B cell (primary cell): ENCODE data around the gene GAMT. TPM values are rescaled to one million over a fixed set of nuclear protein-coding genes. Genes with fewer than 3 reads are reported as not detected.

Experiments used
- ATAC-seq: fragments of 200-7000 bp; cut with Tn5 transposase; one replicate; pipeline ENCODE4 v1.10.0; 2021; ENCODE audit warnings: low read depth, mild to moderate bottlenecking, moderate number of reproducible peaks, moderate library complexity
- CTCF ChIA-PET: fragments of 350-600 bp; sonication (Branson Sonifier 250); formaldehyde crosslinking; loops from one replicate; lab custom pipeline; 2021; ENCODE audit warnings: antibody characterized with exemption, inconsistent platforms; lab: Charles Lee
- POLR2A ChIA-PET: fragments of 350-600 bp; sonication (Branson Sonifier 250); formaldehyde crosslinking; loops from one replicate; lab custom pipeline; 2021; ENCODE audit warnings: antibody characterized with exemption; lab: Charles Lee
- DNase-seq: peaks from one replicate; pipeline ENCODE4 v3.0.0; 2013
- H2AFZ ChIP-seq: 2 replicates; pipeline ENCODE4 v1.6.1; 2012; ENCODE audit warnings: mild to moderate bottlenecking, low read depth, low read length; ENCODE audit not compliant: insufficient read depth, poor library complexity, severe bottlenecking
- H3K27ac ChIP-seq, 2 donors: 1 replicate in 1 of 2; 2 replicates in 1 of 2; pipeline ENCODE4 v1.5.1; 2012 to 2013; ENCODE audit warnings: low read length in 2 of 2, mild to moderate bottlenecking in 2 of 2, moderate library complexity in 1 of 2
- H3K27me3 ChIP-seq, 4 experiments: fragments of 200-600 bp in 1 of 4; sonication (generic) in 1 of 4; replicated peaks in 1 of 4; 1 replicate in 2 of 4; 2 replicates in 2 of 4; pipeline versions ENCODE4 v1.6.1 to v1.7.0; 2013 to 2016; ENCODE audit warnings: low read length in 3 of 4, mild to moderate bottlenecking in 2 of 4, mixed read lengths in 1 of 4, moderate library complexity in 1 of 4; ENCODE audit not compliant: insufficient read depth in 4 of 4, control insufficient read depth in 3 of 4; ENCODE audit errors: control extremely low read depth in 1 of 4
- H3K36me3 ChIP-seq, 2 experiments: replicated peaks in 1 of 2; 1 replicate in 1 of 2; 2 replicates in 1 of 2; pipeline versions ENCODE4 v1.6.1 to v1.7.1; 2013; ENCODE audit warnings: low read length in 1 of 2; ENCODE audit not compliant: insufficient read depth in 2 of 2, control insufficient read depth in 1 of 2; ENCODE audit errors: control extremely low read depth in 1 of 2, extremely low read depth in 1 of 2
- H3K4me1 ChIP-seq, 2 donors: fragments of 200-600 bp in 1 of 2; sonication (generic) in 1 of 2; 1 replicate in 1 of 2; 2 replicates in 1 of 2; pipeline versions ENCODE4 v1.5.1 to v1.6.1; 2013 to 2017; ENCODE audit warnings: low read length in 2 of 2; ENCODE audit not compliant: control insufficient read depth in 2 of 2, insufficient read depth in 2 of 2
- H3K4me2 ChIP-seq: replicated peaks from 2 replicates; pipeline ENCODE3; 2012; ENCODE audit warnings: mild to moderate bottlenecking, low read depth, low read length; ENCODE audit not compliant: poor library complexity, severe bottlenecking
- H3K4me3 ChIP-seq, 5 experiments: fragments of 200-600 bp in 1 of 5; sonication (generic) in 1 of 5; 1 replicate in 3 of 5; 2 replicates in 2 of 5; pipeline versions ENCODE4 v1.5.1 to v1.7.0; 2011 to 2016; ENCODE audit warnings: low read length in 4 of 5, mild to moderate bottlenecking in 4 of 5, low read depth in 2 of 5, control low read depth in 1 of 5, moderate library complexity in 1 of 5; ENCODE audit not compliant: insufficient read depth in 1 of 5; ENCODE audit errors: control extremely low read depth in 1 of 5, extremely low read depth in 1 of 5
- H3K79me2 ChIP-seq: fragments of 200-600 bp; sonication (generic); one replicate; pipeline ENCODE4 v1.6.0; 2016; ENCODE audit warnings: low read length; ENCODE audit not compliant: control insufficient read depth, insufficient read depth
- H3K9ac ChIP-seq: fragments of 200-600 bp; sonication (generic); 2 replicates; pipeline ENCODE4 v1.6.1; 2017; ENCODE audit warnings: mild to moderate bottlenecking, low read length, moderate library complexity
- H3K9me3 ChIP-seq, 3 donors: one replicate each; pipeline versions ENCODE4 v1.6.1 to v1.7.1; 2013; ENCODE audit warnings: low read length in 2 of 3; ENCODE audit not compliant: control insufficient read depth in 2 of 3, insufficient read depth in 1 of 3; ENCODE audit errors: control extremely low read depth in 1 of 3
- H4K20me1 ChIP-seq: 2 replicates; pipeline ENCODE4 v1.6.0; 2012; ENCODE audit warnings: mild to moderate bottlenecking, low read length; ENCODE audit not compliant: insufficient read depth, control insufficient read depth, poor library complexity, severe bottlenecking
- H3K27ac Mint-ChIP-seq: one replicate; pipeline ENCODE4 v1.8.0; 2021; ENCODE audit warnings: mixed read lengths
- H3K27me3 Mint-ChIP-seq: one replicate; pipeline ENCODE4 v1.8.0; 2021; ENCODE audit warnings: mixed read lengths
- H3K4me1 Mint-ChIP-seq: one replicate; pipeline ENCODE4 v1.8.0; 2021; ENCODE audit warnings: mixed read lengths
- H3K4me3 Mint-ChIP-seq: one replicate; pipeline ENCODE4 v1.8.0; 2021; ENCODE audit warnings: mixed read lengths
- H3K9me3 Mint-ChIP-seq: one replicate; pipeline ENCODE4 v1.8.0; 2022; ENCODE audit warnings: mixed read lengths; ENCODE audit not compliant: insufficient read depth
- CTCF ChIP-seq: fragments of 200-600 bp; IDR thresholded peaks from one replicate; pipeline ENCODE4 v1.8.0; 2022; ENCODE audit warnings: antibody characterized with exemption, mild to moderate bottlenecking
- EZH2 ChIP-seq: IDR thresholded peaks from 2 replicates; pipeline ENCODE4 v1.6.1; 2012; ENCODE audit warnings: borderline replicate concordance, low read depth, mild to moderate bottlenecking, moderate library complexity, low read length; ENCODE audit not compliant: insufficient read depth, poor library complexity, severe bottlenecking
- WGBS: methylation state at CpG from one replicate; pipeline ENCODE4 v1.1.5; 2013; ENCODE audit warnings: missing lambda C conversion rate; ENCODE audit not compliant: insufficient coverage; 5-methylcytosine and 5-hydroxymethylcytosine counted together
- intact Hi-C: fragments of 100-400 bp; cut with micrococcal nuclease; formaldehyde crosslinking; loops from one replicate; pipeline ENCODE4 v1.10.0; 2022
- polyA plus RNA-seq: library from polyadenylated mRNA; depleted of rRNA; stranded (reverse); fragments of >200 nt; gene quantifications from 2 replicates; pipeline ENCODE4 v1.2.3, GENCODE V29; 2012
- total RNA-seq, 2 donors: library from RNA; stranded (reverse); fragments of 120-200 nt in 1 of 2; gene quantifications; 1 replicate in 1 of 2; 2 replicates in 1 of 2; pipeline versions ENCODE4 v1.2.3 to v1.2.4, GENCODE V29; 2013 to 2022

GAMT gene
- total and polyA plus RNA-seq, 2 donors (not counting 1 experiment from before 2014, with no cell fraction given): 8.8 to 12.1 TPM

DNA sequence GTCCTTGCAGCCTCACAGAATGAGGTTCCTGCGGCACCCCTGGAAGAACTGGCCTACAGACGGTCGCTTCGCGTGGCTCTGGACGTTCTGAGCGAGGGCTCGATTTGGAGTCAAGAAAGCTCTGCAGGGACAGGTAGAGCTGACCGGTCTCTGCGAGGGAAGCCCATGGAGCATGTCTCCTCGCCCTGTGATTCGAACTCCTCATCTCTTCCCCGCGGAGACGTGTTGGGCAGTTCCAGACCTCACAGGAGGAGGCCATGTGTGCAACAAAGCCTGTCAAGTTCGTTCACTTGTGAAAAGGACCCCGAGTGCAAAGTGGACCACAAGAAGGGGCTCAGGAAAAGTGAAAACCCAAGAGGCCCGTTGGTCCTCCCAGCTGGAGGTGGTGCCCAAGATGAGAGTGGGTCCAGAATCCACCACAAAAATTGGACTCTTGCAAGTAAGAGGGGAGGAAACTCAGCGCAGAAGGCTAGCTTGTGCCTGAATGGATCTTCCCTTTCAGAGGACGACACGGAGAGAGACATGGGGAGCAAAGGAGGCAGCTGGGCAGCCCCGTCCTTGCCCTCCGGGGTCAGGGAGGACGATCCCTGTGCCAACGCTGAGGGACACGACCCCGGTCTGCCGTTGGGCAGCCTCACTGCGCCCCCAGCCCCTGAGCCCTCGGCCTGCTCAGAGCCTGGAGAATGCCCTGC is 41.1 kb downstream of the GAMT start:
- Histone ChIP-seq H3K4me1 (peaks cover 26 to 32% of the 10 kb centered on the region in 2 donors), H3K27ac (no peak overlapping the region), H3K4me3 (no peak overlapping the region), H3K79me2 (peaks cover 15% of the 10 kb centered on the region), H2AFZ (no peak overlapping the region), H4K20me1 (no peaks in the 10 kb centered on the region), H3K4me2 (no peak overlapping the region), H3K36me3 (peaks cover 0 to 34% of the 10 kb centered on the region in 2 experiments), H3K9me3 (peaks cover 0 to 2% (median 0%) of the 10 kb centered on the region in 3 donors), H3K27me3 (no peaks in the 10 kb centered on the region), H3K9ac (no peak overlapping the region)
- Mint-ChIP-seq H3K9me3 (no peaks in the 10 kb centered on the region), H3K27ac (no peak overlapping the region), H3K4me1 (peaks cover 41% of the 10 kb centered on the region), H3K4me3 (no peak overlapping the region), H3K27me3 (no peaks in the 10 kb centered on the region)
- no peak for ATAC-seq
- CTCF ChIA-PET: interaction anchor here (1.0 kb wide), 1 partner anchor 9 kb away, joined by 3 read pairs; no protein-coding TSS in a partner anchor
- POLR2A ChIA-PET: no interaction called here
- DNase-seq: no peak
- TF ChIP-seq EZH2: no peak
- TF ChIP-seq CTCF: no peak
- intact Hi-C loops: no loop called here
- 94% methylated on average over 30 of the region's 30 CpGs for WGBS

GRCh38 chr19:1357531-1358109 is 43.7 kb downstream of the GAMT start:
- Histone ChIP-seq H3K27me3 (no peaks in the 10 kb centered on the region), H3K79me2 (peaks cover 11% of the 10 kb centered on the region), H2AFZ (no peak overlapping the region), H3K9me3 (peaks cover 0 to 2% (median 0%) of the 10 kb centered on the region in 3 donors), H3K4me1 (peaks cover 11 to 22% of the 10 kb centered on the region in 2 donors), H4K20me1 (no peaks in the 10 kb centered on the region), H3K4me3 (no peak overlapping the region), H3K27ac (no peak overlapping the region), H3K9ac (no peak overlapping the region), H3K4me2 (no peak overlapping the region), H3K36me3 (peaks cover 0 to 32% of the 10 kb centered on the region in 2 experiments)
- DNase-seq (no peak), ATAC-seq (no peak)
- TF ChIP-seq CTCF: no peak
- TF ChIP-seq EZH2: no peak
- POLR2A ChIA-PET: interaction anchor here (0.5 kb wide), 1 partner anchor 51 kb away, joined by 5 read pairs; no protein-coding TSS in a partner anchor
- no peak overlapping the region for H3K27ac Mint-ChIP-seq
- H3K9me3 Mint-ChIP-seq: no peaks in the 10 kb centered on the region
- H3K4me3 Mint-ChIP-seq: no peak overlapping the region
- intact Hi-C loops: no loop called here
- H3K27me3 Mint-ChIP-seq: no peaks in the 10 kb centered on the region
- H3K4me1 Mint-ChIP-seq: peaks cover 25% of the 10 kb centered on the region
- CTCF ChIA-PET: interaction anchor here (0.8 kb wide), 1 partner anchor 78 kb away, joined by 3 read pairs; no protein-coding TSS in a partner anchor
- 97% methylated on average over 24 of the region's 24 CpGs for WGBS
